Amygdala (tissue), 56 donors: Measurements from ENCODE around the gene SPEM3.

ENCODE experiments used
- DNase-seq, 56 donors: peaks; one replicate each; lab custom pipeline; 2025; lab: John Stamatoyannopoulos, UW

SPEM3 gene

DNA sequence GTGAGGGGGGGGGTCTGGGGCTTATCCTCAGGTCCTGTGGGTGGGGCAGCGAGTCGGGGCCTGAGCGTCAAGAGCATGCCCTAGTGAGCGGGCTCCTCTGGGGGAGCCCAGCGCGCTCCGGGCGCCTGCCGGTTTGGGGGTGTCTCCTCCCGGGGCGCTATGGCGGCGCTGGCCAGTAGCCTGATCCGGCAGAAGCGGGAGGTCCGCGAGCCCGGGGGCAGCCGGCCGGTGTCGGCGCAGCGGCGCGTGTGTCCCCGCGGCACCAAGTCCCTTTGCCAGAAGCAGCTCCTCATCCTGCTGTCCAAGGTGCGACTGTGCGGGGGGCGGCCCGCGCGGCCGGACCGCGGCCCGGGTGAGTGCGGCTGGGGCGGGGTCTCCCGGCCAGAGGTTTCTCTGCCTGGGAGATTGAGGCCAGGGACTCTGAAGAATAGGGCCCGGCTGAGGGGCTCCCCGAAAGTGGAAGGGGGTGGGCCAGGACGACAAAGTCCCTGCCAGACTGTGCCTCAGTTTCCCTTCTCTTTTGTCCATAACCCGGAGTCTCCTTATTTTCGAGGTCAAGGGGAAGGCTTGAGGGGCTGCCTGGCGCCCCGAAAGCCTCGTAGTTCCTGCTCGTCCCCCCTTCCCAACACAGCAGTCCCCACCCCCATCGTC is 10.9 kb downstream of the SPEM3 start, which contains the start of gene FGF11:
Gene FGF11, plus strand, starts transcription at position 51 of the 651 bp plus-strand sequence. Its CDS starts 109 bp downstream, at position 160.
- no peak for DNase-seq

DNA sequence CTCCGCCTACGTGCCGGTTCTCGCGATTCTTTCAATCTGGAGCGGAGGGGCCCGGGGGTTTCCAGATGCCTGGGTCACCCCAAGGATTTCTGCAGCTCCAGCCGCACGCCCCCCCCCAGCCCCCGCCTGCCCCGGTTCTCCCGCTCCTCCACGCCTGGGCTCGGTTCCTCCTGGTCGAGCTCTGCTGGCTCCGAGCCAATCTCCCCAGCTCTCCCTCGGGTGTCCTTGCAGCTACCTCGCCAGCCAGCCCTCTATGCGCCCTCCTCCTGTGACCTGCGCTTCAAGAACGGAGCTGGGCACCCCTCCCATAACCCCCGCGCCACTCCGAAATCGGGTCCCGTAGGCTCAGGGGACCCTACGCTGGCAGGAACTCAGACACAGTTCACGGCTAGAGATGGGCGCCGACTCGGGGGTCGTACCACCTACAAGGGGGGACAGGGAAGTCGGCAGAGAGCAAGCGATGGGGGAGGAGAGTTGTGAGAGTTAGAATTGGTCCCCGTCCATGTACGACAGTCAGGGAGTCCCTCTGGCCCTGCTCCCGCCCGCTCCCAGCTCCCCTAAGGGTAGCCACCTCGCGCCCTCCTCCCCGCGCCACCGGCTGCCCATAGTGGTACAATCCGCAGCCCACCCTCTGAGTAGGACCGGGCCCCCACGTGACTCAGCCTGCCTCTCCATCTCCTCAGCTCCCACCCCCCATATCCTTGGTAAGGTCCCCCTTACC is 11.6 kb downstream of the SPEM3 start:
- peak in 14 of 56 donors; percentile 10 to 77 (median 24) for DNase-seq

DNA sequence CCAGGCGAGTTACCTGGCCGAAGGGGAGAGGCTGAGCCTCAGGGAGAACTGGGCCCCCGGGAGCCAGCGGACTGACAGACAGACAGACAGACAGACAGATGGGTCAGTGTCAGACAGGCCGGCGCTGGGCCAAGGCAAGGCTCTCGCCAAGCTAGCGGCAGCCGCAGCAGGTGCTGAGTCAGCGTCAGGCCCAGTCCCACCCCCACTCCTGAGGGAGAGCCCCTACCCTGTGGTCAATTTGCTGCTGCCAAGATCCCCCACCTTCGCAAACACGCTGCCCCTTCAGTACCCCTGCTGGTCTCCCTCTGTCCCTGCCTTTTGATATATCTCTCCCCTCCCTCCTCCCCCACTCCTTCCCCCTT is 12.2 kb downstream of the SPEM3 start:
- DNase-seq = peak in 15 of 56 donors; percentile 15 to 70 (median 33)

DNA sequence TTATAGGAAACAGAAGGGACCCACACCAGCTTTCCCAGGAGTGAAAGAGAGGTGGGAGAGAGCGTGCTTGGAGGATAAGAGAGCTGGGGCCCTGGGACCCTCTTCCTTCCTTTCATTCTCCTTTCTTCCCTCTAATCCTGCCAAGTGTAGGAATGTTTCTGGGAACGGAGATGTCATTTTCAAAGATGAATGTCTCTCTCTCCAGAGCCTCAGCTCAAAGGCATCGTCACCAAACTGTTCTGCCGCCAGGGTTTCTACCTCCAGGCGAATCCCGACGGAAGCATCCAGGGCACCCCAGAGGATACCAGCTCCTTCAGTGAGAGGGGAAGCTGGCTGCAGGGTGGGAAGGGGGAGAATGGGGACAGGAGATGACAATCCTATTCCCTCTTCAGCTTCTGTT is 12.6 kb downstream of the SPEM3 start:
- no peak for DNase-seq

DNA sequence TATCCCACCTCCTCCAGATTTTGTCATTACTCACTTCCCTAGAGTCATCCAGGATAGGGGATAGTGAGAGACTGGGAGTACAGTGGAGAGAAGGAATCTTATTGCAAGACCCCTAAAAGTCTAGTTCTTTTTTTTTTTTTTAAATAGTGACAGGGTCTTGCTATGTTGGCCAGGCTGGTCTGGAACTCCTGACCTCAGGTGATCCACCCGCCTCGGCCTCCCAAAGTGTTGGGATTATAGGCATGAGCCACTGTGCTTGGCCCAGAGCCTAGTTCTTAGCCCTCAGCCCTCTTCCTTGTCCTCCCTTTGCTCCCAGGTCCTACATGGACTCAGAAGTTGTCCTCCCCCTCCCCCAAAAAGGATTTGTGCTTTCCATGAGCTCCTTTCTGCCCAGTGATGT is 13.5 kb downstream of the SPEM3 start:
- DNase-seq = no peak

DNA sequence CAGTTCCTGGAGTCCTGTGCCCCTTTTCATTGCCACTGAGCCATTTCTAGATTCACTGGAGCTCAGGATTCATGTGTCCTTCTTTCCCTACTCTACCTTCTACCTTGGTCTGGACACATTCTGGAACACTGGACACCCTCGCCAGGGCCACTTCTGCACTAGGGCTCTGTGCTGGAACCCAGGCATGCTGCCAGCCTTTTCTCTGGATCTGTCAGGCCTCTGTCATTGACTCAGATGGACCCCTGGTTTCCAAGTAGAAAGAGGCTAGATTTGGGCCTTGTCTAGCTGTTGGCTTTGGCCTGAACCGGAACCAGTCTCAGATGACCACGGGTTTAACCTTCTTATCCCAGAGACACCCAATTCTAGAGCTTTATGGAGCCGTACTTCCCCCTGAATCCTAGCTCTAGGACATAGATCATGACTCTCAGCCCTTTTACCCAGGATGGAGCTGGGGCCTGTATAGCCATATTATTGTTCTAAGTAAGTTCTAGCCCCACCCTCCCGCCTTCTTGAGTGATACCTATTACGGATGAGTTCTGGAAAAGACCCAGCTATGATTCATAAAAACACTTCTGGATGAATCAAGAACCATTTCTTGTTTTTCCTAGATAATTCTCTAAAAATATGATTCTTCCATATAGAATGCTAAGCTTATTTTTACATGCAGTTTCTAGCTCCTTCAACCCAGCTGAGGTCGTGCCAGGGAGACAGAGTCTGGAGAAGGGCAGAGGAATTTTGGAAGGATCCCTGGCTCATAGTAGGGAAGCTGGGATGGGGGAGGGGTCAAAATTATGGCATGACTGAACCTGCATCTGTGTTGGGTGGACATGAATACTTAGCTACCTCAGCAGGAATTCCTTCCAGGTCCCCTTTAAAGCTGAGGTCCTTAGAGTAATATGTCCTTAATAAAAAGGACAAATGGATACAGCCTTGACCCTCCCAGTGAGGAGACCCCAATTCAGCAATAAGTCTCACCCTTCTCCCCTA is 15.1 kb downstream of the SPEM3 start:
- DNase-seq = no peak

DNA sequence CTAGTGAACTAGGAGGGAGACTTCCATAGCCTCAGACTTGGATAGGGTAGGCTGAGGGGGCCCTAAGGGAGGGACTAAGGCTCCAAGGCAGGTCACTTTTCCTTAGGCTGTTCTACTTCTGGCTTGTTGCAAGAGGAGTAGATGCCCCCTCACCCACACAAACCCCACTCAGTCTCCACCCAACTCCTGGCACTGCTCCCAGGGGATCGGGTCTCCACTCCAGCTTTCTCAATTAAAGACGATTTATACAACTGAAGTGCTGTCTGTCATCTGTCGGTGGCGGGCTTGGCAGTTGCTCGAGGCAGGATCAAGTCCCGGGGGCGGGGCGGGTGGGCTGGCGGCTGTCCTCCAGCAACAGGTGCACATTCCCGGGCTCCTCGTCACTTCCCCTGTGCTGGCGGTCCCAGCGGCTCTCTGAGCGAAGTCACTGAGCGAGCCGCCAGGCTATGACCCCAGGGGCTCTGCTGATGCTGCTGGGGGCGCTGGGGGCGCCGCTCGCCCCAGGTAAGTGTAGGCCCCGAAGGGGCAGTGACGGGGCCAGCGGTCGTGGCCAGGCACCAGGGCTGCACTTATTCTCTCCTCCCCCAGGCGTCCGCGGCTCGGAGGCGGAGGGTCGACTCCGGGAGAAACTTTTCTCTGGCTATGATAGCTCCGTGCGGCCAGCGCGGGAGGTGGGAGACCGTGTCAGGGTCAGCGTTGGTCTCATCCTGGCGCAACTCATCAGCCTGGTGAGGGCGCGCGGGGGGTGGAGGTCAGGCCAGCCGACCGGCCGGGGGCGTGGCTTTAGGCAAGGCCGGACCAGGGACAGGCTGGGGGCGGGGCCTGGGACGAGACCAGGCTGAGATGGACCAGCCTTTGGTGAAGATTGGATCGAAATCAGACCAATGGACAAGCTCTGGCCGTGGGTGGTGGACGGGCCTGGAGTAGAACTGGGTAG is 16.3 kb downstream of the SPEM3 start, which contains the start of gene CHRNB1:
Gene CHRNB1, plus strand, starts transcription at position 380 of the 937 bp plus-strand sequence. Its CDS starts 67 bp downstream, at position 447.
- DNase-seq = peak in 46 of 56 donors; percentile 25 to 86 (median 54)

DNA sequence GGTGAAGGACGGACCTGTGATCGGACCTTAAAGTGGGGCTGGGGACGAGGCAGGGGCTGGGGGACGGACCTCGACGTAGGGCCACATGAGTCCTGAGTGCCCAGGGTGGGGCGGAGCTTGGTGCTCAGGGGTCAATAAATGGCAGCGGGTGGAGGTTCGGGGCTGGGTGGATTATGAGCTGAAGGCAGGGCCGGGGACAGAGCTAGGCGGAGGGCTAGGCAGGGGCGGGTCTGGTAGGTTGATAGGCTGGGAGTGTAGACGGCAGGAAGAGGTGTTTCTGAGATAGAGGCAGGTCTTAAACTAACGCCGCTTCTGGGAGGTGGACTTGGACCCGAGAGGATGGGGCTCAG is 16.9 kb downstream of the SPEM3 start:
- DNase-seq = peak in 1 of 56 donors; percentile 70

DNA sequence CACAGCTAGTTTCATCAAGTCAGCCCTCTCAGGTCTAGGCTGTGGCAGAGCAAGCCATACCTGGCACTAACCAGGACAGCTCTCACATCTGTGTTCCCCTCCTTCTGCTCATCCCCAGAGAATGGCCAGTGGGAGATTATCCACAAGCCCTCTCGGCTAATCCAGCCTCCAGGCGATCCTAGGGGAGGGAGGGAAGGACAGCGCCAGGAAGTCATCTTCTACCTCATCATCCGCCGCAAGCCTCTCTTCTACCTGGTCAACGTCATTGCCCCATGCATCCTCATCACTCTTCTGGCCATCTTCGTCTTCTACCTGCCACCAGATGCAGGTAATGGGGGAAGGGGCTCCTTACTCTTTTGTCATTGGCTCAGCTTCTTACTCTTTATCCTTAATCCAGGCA is 19.8 kb downstream of the SPEM3 start:
- DNase-seq = no peak

DNA sequence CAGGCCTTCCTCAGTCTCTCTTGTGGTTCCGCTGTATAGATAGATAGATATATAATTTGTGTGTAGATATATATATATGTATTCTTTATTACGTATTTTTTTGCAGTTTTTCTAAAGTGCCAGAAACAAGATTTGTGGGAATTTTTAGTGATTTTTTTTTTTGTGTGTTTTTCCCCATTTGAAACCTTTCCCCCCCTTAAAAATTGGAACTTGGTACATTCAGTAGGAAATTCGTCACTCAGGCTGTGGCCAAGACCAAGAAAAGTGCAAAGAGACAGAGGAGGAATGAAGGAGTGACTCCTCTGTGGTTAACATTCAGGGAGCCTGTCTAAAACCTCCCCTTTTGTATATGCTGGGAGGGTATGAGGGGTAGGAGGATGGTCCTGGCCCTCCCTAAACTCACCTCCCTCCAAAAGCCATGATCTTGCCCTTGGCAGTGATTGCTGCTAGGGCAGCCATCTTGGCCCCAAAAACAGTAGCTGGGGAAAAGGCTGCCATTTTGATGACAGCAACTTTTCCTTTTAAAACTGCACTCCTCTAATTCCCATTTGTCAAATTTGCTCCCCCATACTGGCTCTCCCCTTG is 31.4 kb downstream of the SPEM3 start:
- DNase-seq = no peak

DNA sequence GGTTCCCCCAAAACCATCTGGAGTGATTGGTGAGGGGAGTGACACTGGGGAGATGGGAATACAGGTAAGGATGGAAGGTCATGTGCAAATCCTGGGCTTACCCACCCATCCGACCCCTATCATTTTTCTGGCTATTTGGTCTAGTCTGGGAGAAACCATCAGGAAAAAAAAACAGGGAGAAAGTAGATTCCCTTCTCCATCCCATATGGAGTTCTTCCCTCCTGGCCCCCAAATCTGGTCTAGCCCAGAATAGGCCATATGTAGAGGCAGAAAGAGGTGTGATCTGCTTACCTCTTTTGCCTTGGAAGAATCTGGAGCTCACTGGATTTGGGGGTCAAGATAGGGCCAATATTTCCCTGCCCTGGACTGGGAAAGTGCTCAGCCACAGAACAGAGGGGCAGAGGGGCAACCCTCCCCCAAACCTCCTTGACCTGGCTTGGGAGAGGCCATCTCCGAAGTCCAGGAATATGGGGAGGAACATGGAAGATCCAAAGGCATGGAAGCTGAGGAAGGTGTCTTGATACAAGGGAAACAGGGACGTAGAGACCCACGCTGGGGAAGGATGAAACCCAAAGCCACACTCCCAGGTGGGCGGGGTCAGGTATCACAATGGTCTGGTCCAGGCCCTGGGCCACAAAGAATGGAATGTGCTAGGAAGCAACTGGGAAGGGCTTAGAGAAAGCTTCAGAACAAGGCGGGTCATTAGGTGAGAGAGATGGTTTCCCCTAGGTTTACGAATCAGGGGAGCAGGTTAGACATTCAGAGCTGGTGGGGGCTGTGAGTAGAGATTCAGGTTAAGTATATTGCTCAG is 32.4 kb downstream of the SPEM3 start:
- DNase-seq = no peak

DNA sequence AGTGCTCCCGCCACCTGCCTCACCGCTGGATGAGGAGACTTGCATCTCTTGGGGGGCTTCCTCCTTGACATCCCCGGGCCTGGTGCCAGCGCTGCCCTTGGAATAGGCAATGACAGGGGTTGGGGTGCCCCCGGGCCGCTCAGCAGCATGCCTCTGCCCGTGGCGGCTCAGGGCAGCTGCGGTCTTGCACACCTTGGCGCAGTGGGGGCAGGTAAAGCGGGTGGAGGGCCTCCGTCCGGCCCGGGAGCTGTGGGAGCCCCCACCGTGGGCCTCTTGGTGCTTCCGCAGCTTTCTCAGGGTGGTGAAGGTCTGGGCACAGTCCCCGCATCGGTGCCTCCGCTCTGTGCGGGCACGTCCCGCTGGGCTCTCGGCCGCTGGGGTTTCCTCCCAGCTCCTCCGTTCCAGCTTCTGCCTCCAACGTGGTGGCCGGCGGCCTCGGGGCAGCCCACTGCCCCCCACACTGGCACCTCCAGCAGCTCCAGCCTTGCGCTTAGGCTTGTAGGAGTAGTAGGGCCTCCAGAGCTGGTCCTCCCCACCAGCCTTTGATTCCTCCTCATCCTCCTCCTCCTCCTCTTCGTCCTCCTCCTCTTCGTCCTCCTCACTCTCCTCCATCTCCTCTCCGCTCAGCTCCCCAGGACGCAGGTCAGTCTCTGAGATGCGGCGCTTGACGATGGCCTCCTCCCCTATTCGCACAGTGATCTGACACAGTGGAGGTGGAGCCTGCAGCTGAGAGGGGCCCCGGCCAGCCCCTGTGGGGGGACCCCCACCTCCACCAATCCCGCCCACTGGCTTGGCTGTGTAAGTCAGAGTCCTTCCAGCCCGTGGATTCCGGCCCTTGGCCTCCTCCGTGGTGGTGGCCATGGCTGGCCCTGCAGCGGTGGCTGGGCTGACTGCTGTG is 34.1 kb downstream of the SPEM3 start:
- no peak for DNase-seq

DNA sequence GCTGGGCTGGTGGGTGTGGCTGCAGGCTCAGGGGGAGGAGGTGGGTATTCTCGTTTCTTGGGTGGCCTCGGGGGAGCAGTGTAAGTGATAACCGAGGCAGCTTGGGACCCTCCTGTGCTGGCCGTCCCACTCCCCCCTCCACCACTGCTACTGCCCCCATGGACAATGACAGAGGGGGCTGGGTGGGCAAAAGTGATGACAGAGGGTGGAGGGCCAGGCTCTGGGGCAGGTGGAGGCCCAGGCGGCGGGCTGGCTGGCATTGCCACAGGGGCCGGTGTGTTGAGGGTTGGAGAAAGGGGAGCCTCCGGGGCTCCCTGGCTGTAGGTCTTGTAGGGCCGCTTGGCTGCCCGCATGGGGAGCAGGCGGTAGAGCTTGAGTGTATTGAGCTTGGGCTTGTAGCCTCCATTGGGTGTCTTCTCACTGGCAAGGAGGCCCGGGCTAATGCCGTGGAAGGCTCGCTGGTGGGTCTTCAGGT is 34.8 kb downstream of the SPEM3 start:
- DNase-seq = no peak

DNA sequence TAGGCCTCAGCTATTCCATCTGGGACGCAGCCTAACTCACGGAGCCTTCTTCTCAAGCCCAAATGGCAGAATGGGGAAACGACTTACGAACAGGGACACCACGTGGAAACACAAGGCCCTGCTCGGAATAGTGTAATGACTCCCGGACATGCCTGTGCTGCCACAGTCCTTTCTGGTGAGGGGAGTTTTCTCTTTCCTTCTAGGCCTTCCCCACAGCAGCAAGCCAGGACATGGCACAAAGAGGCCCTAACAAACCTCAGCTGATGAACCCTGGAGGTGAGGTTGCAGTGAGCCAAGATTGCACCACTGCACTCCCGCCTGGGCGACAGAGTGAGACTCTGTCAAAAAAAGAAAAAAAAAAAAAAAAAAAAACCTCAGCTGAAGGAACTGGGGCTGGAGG is 35.4 kb downstream of the SPEM3 start:
- no peak for DNase-seq

DNA sequence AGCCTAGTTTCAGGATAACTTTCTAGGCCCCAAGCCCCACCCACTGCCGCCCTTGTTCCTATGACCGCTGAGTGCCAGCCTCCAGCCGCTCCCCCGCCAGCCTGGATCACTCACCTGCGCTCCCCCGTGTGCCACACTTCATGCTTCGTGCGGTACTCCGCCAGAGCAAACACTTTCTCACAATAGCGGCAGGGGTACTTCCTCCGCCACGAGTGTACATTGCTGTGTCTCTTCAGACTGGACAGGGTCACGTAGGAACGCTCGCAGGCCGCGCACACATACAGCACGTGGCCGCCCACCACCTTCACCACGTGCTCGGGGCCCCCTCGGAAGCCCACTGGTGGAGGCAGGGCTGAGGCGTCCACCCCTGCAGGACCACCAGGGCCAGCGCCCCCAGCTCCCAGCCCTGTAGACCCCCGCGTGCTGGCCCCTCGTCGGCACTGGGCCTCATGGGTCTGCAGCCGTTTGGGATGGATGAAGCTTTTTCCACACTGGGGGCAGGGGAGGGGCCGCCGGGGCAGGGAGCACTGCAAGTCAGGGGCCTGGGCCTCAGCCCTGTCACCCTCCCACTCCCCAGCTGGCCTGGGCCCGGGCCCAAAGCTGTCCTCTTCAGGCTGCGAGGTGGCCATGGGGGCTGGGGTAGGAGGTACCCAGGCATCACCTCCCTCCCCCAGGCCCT is 37.1 kb downstream of the SPEM3 start:
- DNase-seq = no peak

DNA sequence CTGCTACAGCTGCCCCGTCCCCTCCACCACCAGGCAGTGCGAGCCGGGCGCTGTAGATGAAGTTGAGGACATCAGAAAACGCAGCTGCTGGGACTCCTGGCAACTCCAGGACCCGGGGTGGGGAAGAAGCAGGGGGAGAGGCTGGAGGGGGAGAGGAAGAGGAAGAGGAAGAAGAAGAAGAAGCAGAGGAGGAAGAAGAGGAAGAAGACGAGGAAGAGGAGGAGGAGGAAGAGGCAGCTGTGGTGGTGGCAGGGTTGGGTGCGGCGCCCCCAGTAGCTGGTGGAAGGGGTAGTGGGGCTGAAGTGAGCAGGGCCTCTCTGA is 37.6 kb downstream of the SPEM3 start:
- DNase-seq = no peak
